ENCODE measurements around the gene MAGEC3.

DNA sequence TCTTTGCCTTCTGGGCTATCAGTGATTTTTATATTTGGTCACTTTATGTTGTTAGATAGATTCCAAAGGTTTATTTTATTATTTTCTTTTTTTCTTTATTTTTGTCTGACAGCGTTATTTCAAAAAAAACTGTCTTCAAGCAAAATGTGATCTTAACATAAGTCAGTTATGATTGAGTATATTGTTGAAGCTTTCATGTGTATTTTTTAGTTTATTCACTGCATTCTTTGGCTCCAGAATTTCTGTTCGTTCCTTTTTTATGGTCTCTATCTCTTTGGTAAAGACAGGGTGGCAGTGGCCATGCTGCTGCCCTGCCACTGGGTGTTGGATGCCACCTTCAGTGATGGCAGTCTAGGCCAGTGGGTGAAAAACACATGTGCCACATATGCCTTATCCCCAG lies at the start of gene MAGEC3:
- TF ChIP-seq EZH2 (IDR thresholded peaks at IDR 0.05; ENCODE audit: insufficient read depth, poor library complexity, severe bottlenecking) (no peak), EZH2phosphoT487 (IDR thresholded peaks at IDR 0.05; ENCODE audit: insufficient read depth, low read depth) (no peak)

Data from GM23248 (cell line).